SK-N-SH treated with all-trans-retinoic acid at 6 μM for 48 hours (cell line): ENCODE results near the gene TRIM66.

Experiments used
- ATAC-seq: fragments of 200-7000 bp; cut with Tn5 transposase; 3 replicates; pipeline ENCODE4 v1.9.1; 2020; ENCODE audit warnings: mild to moderate bottlenecking, moderate library complexity
- ARNTL ChIP-seq: fragments of 450-650 bp; formaldehyde crosslinking; IDR thresholded peaks from 2 replicates; pipeline ENCODE4 v1.5.0; 2020; ENCODE audit warnings: low read depth, mild to moderate bottlenecking, moderate library complexity, borderline replicate concordance
- BACH2 ChIP-seq: fragments of 250-450 bp; sonication (Bioruptor Pico); IDR thresholded peaks from 2 replicates; pipeline ENCODE4 v1.9.0; 2021; ENCODE audit warnings: mild to moderate bottlenecking, borderline replicate concordance
- CSDC2 ChIP-seq: fragments of 250-450 bp; sonication (Bioruptor Pico); IDR thresholded peaks from 2 replicates; pipeline ENCODE4 v1.5.0; 2020; ENCODE audit warnings: mild to moderate bottlenecking, moderate library complexity
- ESRRG ChIP-seq: fragments of 250-450 bp; sonication (Bioruptor Pico); IDR thresholded peaks from 2 replicates; pipeline ENCODE4 v1.6.1; 2021; ENCODE audit warnings: mild to moderate bottlenecking
- GLIS3 ChIP-seq: fragments of 250-450 bp; sonication (Bioruptor Pico); IDR thresholded peaks from 2 replicates; pipeline ENCODE4 v1.5.0; 2020; ENCODE audit warnings: mild to moderate bottlenecking, moderate library complexity
- OSR1 ChIP-seq: fragments of 250-450 bp; sonication (Bioruptor Pico); IDR thresholded peaks from 2 replicates; pipeline ENCODE4 v1.8.0; 2022; ENCODE audit warnings: moderate library complexity, mild to moderate bottlenecking, inconsistent platforms
- POU6F1 ChIP-seq: fragments of 250-450 bp; sonication (Bioruptor Pico); IDR thresholded peaks from 2 replicates; pipeline ENCODE4 v1.8.0; 2021; ENCODE audit warnings: low read depth, mild to moderate bottlenecking, moderate library complexity, borderline replicate concordance
- PPARA ChIP-seq: fragments of 250-450 bp; sonication (Bioruptor Pico); IDR thresholded peaks from 2 replicates; pipeline ENCODE4 v1.5.0; 2020; ENCODE audit warnings: mild to moderate bottlenecking, borderline replicate concordance
- RARB ChIP-seq: fragments of 250-450 bp; sonication (Bioruptor Pico); IDR thresholded peaks from 2 replicates; pipeline ENCODE4 v1.8.0; 2021; ENCODE audit warnings: mild to moderate bottlenecking, moderate library complexity
- SNAI2 ChIP-seq: fragments of 250-450 bp; sonication (Bioruptor Pico); IDR thresholded peaks from 2 replicates; pipeline ENCODE4 v1.5.0; 2020; ENCODE audit warnings: mild to moderate bottlenecking, moderate library complexity
- TCF4 ChIP-seq: fragments of 250-450 bp; sonication (Bioruptor Pico); IDR thresholded peaks from 2 replicates; pipeline ENCODE4 v1.8.0; 2021; ENCODE audit warnings: mild to moderate bottlenecking, moderate library complexity, borderline replicate concordance
- TOX ChIP-seq: fragments of 250-450 bp; sonication (Bioruptor Pico); IDR thresholded peaks from 2 replicates; pipeline ENCODE4 v1.8.0; 2021; ENCODE audit warnings: mild to moderate bottlenecking, moderate library complexity, borderline replicate concordance
- ZFP3 ChIP-seq: fragments of 250-450 bp; sonication (Bioruptor Pico); IDR thresholded peaks from 2 replicates; pipeline ENCODE4 v1.5.0; 2020; ENCODE audit warnings: mild to moderate bottlenecking, moderate library complexity
- ZNF565 ChIP-seq: fragments of 450-650 bp; formaldehyde crosslinking; conservative IDR thresholded peaks from 2 replicates; pipeline ENCODE4 v1.5.0; 2020; ENCODE audit warnings: low read depth, mild to moderate bottlenecking, moderate library complexity
- ZNF70 ChIP-seq: fragments of 450-650 bp; formaldehyde crosslinking; IDR thresholded peaks from 2 replicates; pipeline ENCODE4 v1.5.0; 2020; ENCODE audit warnings: mild to moderate bottlenecking, moderate library complexity
- ZNF8 ChIP-seq: fragments of 450-650 bp; formaldehyde crosslinking; IDR thresholded peaks from 2 replicates; pipeline ENCODE4 v1.5.0; 2020; ENCODE audit warnings: mild to moderate bottlenecking, moderate library complexity
- TF ChIP-seq, protein P1 (sequence below): fragments of 250-450 bp; sonication (Bioruptor Pico); IDR thresholded peaks from 2 replicates; pipeline ENCODE4 v1.5.0; 2020; ENCODE audit warnings: mild to moderate bottlenecking, moderate library complexity
- TF ChIP-seq, protein P2 (sequence below): fragments of 250-450 bp; sonication (Bioruptor Pico); IDR thresholded peaks from 2 replicates; pipeline ENCODE4 v1.5.1; 2020; ENCODE audit warnings: low read depth, mild to moderate bottlenecking, moderate library complexity
- TF ChIP-seq, protein P3 (sequence below): fragments of 250-450 bp; sonication (Bioruptor Pico); IDR thresholded peaks from 2 replicates; pipeline ENCODE4 v1.5.1; 2021; ENCODE audit warnings: mild to moderate bottlenecking, moderate library complexity
- TF ChIP-seq, protein P4 (sequence below): fragments of 250-450 bp; sonication (Bioruptor Pico); IDR thresholded peaks from 2 replicates; pipeline ENCODE4 v1.8.0; 2020; ENCODE audit warnings: mild to moderate bottlenecking, moderate library complexity, borderline replicate concordance

The TRIM66 gene

GRCh38 chr11:8601376-8602133, 80.9 kb downstream of the TRIM66 start:
- TF ChIP-seq BACH2 (CRISPR knock-in tag) (no peak), ZNF565 (no peak), CSDC2 (no peak), SNAI2 (CRISPR knock-in tag) (no peak), ZFP3 (CRISPR knock-in tag) (no peak), POU6F1 (CRISPR knock-in tag) (no peak), OSR1 (CRISPR knock-in tag) (no peak), TCF4 (CRISPR knock-in tag) (no peak), ZNF8 (no peak), TOX (CRISPR knock-in tag) (no peak), ZNF70 (no peak), PPARA (no peak)
- TF ChIP-seq, protein P1, sequence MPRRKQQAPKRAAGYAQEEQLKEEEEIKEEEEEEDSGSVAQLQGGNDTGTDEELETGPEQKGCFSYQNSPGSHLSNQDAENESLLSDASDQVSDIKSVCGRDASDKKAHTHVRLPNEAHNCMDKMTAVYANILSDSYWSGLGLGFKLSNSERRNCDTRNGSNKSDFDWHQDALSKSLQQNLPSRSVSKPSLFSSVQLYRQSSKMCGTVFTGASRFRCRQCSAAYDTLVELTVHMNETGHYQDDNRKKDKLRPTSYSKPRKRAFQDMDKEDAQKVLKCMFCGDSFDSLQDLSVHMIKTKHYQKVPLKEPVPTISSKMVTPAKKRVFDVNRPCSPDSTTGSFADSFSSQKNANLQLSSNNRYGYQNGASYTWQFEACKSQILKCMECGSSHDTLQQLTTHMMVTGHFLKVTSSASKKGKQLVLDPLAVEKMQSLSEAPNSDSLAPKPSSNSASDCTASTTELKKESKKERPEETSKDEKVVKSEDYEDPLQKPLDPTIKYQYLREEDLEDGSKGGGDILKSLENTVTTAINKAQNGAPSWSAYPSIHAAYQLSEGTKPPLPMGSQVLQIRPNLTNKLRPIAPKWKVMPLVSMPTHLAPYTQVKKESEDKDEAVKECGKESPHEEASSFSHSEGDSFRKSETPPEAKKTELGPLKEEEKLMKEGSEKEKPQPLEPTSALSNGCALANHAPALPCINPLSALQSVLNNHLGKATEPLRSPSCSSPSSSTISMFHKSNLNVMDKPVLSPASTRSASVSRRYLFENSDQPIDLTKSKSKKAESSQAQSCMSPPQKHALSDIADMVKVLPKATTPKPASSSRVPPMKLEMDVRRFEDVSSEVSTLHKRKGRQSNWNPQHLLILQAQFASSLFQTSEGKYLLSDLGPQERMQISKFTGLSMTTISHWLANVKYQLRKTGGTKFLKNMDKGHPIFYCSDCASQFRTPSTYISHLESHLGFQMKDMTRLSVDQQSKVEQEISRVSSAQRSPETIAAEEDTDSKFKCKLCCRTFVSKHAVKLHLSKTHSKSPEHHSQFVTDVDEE (CRISPR knock-in tag): no peak
- TF ChIP-seq, protein P2, sequence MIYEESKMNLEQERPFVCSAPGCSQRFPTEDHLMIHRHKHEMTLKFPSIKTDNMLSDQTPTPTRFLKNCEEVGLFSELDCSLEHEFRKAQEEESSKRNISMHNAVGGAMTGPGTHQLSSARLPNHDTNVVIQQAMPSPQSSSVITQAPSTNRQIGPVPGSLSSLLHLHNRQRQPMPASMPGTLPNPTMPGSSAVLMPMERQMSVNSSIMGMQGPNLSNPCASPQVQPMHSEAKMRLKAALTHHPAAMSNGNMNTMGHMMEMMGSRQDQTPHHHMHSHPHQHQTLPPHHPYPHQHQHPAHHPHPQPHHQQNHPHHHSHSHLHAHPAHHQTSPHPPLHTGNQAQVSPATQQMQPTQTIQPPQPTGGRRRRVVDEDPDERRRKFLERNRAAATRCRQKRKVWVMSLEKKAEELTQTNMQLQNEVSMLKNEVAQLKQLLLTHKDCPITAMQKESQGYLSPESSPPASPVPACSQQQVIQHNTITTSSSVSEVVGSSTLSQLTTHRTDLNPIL (CRISPR knock-in tag): no peak
- TF ChIP-seq, protein P3, sequence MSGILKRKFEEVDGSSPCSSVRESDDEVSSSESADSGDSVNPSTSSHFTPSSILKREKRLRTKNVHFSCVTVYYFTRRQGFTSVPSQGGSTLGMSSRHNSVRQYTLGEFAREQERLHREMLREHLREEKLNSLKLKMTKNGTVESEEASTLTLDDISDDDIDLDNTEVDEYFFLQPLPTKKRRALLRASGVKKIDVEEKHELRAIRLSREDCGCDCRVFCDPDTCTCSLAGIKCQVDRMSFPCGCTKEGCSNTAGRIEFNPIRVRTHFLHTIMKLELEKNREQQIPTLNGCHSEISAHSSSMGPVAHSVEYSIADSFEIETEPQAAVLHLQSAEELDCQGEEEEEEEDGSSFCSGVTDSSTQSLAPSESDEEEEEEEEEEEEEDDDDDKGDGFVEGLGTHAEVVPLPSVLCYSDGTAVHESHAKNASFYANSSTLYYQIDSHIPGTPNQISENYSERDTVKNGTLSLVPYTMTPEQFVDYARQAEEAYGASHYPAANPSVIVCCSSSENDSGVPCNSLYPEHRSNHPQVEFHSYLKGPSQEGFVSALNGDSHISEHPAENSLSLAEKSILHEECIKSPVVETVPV (CRISPR knock-in tag): no peak
- TF ChIP-seq, protein P4, sequence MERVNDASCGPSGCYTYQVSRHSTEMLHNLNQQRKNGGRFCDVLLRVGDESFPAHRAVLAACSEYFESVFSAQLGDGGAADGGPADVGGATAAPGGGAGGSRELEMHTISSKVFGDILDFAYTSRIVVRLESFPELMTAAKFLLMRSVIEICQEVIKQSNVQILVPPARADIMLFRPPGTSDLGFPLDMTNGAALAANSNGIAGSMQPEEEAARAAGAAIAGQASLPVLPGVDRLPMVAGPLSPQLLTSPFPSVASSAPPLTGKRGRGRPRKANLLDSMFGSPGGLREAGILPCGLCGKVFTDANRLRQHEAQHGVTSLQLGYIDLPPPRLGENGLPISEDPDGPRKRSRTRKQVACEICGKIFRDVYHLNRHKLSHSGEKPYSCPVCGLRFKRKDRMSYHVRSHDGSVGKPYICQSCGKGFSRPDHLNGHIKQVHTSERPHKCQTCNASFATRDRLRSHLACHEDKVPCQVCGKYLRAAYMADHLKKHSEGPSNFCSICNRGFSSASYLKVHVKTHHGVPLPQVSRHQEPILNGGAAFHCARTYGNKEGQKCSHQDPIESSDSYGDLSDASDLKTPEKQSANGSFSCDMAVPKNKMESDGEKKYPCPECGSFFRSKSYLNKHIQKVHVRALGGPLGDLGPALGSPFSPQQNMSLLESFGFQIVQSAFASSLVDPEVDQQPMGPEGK (CRISPR knock-in tag): no peak
- TF ChIP-seq, all 23 proteins: peak for 0
- no peak for ATAC-seq

GRCh38 chr11:8598506-8598905, 84.0 kb downstream of the TRIM66 start:
- no peak for ATAC-seq
- TF ChIP-seq ZFP3 (CRISPR knock-in tag) (no peak), GLIS3 (CRISPR knock-in tag) (no peak), ZNF70 (no peak), POU6F1 (CRISPR knock-in tag) (no peak), RARB (CRISPR knock-in tag) (no peak), ZNF8 (no peak), ARNTL (CRISPR knock-in tag) (no peak), SNAI2 (CRISPR knock-in tag) (no peak), OSR1 (CRISPR knock-in tag) (no peak), TOX (CRISPR knock-in tag) (no peak), BACH2 (CRISPR knock-in tag) (no peak), ZNF565 (no peak), ESRRG (CRISPR knock-in tag) (no peak)
- TF ChIP-seq, protein P4 (CRISPR knock-in tag): no peak
- TF ChIP-seq, protein P2 (CRISPR knock-in tag): no peak
- TF ChIP-seq, protein P1 (CRISPR knock-in tag): no peak
- TF ChIP-seq, all 23 proteins: peak for 0
